HG03139 (cell line): ENCODE results near the gene PDGFA.

Experiments used
- ATAC-seq: cut with Tn5 transposase; IDR thresholded peaks from one replicate; pipeline ENCODE4 v1.9.1; 2021; ENCODE audit not compliant: unreplicated experiment

Gene PDGFA

DNA sequence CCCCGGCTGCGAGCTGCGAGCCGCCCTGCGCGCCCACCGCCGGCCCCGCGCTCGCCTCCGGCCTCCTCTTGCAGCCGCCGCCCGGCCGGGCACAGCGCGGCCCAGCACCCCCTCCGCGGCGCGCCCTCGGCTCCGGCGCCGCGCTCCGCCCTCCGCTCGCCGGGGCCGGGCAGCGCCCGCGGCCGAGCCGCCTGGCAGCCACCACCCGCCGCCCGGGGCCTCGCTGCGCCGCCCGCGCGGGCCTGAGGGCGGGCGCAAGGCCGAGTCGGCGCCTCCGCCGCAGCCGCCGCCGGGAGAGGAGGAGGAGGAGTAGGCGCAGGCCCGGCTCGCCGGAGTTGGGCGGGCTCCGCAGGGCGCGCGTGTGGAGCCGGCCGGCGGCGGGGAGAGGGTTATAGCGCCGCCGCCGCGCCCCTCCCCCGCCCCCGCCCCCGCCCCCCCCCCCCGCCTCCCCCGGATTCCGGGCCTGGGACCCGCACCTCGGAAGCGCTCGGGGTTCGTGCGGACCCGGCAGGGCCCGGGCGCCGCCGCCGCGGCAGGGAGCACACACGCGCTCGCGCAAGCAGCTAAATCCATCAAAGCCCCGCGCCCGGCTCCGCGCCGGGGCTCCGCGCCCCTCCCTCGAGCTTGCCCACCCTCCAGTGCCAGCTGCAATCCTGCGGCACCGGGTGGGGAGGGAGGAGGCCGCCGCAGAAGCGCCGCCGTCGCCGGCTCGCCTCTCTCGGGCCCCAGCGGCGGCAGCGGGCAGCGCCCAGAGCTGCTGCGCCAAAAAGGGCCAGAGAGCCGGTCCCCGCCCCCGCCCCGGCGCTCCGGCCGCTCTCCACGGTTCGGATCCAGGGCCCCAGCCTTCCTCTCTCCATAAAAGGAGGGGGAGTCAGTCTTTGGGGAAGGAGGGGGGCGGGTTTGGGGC lies at the start of gene PDGFA:
Gene PDGFA, minus strand, starts transcription at position 363 of the 907 bp plus-strand sequence. CDS start 845 bp downstream, outside the sequence.
- no peak for ATAC-seq

DNA sequence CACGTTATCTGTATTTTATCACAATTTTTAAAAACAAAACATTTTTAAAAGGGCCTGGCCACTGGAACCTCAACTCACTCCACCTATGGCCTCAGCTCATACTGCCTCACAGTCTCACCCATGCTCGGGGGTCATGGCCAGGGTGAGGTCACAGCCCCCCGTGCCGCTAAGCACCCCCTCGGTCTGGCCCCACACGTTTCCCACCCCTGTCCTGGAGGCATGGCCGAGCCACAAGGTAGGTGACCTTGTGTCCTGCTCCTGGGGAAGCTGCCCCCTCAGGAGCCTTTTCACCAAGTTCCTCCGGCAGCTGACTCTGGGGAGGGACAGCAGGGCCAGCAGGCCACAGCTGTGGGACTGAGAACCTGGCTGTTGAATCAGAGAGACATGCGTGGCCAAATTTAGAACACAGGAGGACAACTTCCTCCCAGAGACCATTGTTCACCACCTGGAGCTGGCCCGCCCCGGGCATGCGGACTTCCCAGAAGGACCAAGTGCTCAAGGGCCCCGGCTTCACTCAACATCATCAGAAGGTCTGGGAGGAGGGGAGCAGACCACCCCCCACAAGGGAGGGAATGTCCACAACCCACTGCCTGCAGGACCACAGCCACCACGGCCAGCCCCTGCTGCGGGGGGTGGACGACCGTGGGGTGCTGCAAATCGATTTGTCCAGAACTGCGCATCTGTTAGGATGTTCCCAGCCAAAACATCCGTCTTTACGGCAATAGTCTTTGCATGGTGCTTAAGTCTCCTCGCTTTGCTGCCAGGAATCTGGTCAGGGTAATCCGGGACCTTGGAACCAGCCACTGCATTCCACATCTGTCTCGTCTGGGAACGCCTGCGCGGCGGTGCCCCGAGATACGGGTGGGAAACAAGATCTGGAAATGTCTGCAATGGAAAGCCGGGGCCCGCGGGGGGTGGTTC lies 48.6 kb upstream of the PDGFA start:
- ATAC-seq, result no peak

DNA sequence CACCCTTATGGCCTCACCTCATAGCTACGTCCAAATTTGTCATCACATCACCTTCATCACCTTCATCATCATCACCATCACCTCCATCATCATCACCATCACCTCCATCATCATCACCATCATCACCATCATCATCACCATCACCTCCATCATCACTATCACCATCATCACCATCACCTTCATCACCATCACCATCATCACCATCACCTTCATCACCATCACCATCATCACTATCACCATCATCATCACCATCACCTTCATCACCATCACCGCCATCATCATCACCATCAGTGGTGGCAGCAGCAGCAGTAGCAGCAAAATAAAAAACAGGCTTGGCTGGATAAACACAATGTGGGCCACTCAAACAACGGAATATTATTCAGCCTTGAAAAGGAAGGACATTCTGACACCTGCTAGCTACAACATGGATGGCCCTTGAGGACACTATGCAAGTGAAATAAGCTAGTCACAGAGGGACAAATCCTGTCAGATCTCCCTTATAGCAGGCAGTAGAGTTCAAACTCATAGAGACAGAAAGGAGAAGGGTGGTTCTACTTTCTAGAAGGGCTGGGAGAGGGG lies 47.7 kb upstream of the PDGFA start:
- no peak for ATAC-seq

DNA sequence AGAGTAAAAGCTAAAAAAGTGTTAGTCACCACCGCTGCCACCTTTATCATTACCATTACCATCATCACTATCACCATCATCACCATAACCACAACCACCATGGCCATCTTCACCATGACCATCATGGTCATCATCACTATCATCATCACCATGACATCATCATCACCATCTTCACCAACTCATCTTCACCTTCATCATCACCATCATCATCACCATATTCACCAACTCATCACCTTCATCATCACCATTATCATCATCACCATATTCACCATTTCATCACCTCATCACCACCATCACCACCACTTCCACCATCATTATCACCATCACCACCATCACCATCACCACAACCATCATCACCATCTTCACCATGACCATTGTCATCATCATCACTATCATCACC lies 46.5 kb upstream of the PDGFA start:
- no peak for ATAC-seq

DNA sequence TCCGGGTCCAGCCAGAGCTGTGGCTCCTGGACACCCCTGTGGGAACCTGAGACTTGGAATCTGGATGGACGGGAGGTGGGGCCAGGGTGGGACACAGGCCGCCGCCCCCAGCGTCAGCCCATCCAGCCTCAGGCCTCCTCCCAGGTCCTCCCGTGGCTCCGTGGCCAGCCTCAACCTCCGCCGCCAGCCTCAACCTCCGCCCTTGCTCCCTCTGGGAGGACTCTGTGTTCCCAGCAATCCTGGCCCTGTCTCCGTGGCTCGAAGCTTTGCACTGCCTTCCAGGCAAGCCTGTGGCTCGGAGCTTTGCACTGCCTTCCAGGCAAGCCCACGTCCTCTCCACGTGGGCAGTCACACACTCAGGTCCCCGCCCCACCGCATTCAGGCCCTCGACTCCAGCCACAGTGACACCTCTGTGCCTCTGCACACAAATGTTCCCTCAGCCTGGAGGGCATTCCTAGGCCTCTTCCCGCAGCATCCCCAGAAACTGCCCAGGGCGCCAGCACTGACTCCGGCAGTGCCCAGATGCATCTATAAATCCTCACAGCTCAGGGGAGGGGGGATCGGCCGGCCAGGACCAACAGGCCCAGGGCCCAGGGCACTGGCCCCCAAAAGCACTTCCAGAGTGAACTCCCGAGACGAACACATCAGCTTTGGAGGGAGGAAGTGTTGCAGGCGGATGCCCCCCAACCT lies 44.7 kb upstream of the PDGFA start:
- no peak for ATAC-seq

DNA sequence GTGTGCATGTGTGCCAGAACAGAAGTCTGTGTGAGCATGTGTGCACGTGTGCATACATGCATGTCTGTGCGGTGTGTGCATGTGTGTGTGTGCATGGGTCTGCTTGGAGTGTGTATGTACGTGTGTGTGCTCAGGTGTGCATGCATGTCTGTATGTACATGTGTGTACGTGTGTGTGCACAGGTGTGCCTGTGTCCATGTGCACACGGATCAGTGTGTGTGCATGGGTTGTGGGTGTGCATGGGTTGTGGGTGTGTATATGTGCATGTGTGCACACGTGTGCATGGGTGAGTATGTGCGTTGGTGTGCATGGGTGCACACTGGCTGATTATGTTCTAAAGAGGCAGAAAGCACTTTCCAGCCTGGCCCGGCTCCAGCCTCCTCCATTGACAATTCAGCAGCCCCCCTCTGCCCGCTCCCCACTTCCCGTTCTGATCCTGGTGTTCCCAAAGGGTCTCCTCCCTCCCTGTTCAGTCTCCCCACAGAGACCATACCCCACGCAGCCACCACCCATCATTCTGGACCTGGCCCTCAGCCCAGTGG lies 44.1 kb upstream of the PDGFA start:
- ATAC-seq, result no peak

DNA sequence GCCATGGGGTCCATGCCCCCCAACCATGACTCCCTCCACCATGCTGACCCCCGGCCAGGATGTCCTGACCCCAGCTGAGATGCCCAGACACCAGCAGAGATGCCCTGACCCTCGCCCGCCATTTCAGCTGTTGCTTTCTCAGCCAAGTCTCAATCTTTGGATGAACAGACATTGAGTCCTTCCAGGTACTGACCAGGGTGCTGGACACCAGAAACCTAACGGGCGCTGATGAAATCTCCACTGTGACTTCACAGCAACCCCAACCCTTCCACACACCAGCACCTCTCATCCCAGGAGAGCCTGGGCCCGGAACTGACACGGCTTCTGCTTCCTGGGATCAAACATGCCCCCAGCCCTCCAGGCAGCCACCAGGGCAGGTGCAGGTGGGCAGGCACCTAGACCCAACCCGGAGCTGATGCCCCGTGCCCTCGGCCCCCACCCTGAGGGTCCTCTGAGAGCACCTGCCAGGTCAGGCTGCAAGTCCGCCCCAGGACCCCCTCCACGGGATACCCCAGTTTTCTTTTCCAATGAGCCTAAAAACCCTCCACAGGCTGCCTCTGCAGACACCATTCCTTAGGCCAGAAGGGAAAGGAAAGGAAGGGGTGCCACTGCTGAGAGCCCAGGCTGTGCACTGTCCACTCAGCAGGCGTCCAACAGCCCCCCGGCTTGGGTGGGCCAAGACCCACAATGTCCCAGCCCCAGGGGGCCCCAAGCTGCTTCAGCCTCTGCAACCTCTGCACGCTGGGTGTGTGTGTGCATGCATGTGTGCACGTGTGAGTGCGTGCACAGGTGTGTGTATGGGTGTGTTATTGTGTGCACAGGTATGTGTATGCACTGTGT lies 43.4 kb upstream of the PDGFA start:
- no peak for ATAC-seq

DNA sequence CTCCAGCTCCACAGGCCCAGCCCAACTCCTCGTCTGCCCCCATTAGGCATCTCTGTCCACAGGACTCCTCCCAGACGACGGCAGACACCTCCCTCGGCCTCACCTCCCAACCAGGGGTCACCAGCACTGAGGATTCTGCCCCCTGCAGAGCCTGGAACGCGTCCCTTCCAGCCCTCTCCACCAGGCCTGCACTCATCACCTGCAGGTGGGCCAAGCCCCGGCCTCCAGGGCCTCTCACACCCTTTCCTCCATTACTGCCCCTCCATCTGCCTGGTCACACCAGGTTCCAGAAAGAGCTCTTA lies 42.7 kb upstream of the PDGFA start:
- no peak for ATAC-seq

DNA sequence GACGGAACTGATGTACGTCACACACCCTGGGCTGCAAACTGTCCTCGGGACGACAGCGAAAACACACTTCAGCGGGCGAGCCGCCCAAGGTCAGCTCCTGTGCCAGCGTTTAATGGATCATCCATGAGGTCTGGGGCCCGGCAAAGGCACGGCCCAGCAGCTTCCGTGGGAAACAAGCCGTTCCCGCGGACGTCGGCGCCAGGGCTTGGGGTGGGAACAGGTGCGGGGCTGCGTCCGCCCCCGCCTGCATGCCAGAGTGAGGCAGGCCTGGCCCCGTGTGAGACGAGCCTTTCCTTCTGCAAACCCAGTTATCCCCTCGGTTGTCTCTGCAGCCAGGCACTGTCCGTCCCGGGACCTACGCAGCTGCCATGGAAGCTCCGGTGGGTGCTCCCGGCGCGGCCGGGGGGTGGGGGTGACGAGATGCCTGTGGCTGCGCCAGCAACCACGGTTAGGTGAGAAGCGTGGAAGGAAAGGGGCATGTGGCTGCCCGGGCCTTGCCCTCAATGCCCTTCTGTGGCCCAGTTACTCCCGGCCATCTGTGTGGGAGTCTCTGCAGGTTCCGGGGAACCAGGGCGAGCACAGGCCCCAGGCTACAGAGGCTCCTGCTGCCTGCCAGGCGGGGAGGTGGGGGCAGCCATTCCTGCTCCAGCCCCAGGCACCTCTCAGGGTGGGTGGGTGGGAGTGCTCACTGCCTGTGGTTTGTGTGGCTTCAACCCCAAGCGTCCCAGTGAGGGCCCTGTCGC lies 42.2 kb upstream of the PDGFA start:
- ATAC-seq, result no peak

DNA sequence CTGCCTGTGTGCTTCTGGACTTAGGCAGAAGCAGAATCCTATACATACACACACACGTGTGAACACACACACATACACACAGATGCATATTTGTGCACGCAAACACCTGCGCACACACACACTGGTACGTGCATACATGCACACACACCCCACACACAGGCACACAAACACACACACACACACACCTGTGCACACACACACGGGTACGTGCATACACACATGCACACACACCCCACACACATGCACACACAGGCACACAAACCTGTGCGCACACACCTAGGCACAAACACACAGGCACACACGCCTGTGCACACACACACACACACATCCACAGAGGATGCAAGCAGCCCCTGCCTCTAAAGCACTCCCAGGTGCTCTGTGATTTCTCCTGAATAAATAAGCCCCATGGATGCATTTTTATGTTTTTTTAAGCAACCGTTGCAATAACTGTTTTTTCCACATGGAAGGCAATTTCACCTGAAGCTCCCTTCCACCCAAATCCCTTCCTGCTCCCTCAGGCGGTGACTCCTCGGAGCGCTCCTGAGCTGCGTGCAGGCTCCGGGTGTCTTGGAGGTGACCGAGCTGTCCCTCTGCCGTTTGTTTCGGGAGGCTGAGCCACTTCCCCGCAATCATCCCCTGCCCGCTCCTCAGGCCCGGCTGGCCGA lies 41.5 kb upstream of the PDGFA start:
- ATAC-seq, result no peak

DNA sequence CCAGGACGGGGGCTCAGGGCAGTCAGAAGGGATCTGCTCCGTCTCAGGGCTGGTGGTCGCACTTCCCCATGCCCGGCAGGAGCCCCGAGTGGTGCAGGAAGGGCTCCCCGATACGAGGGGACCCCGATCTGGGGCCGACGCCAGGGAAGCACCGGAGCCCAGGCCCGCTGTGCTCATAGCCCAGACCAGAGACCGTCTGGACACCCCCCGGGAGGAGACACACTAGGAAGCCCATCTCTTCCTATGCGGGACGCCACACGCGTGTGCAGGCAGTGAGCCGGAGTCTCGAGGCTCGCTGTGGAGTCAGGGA lies 39.7 kb upstream of the PDGFA start:
- ATAC-seq, result no peak

DNA sequence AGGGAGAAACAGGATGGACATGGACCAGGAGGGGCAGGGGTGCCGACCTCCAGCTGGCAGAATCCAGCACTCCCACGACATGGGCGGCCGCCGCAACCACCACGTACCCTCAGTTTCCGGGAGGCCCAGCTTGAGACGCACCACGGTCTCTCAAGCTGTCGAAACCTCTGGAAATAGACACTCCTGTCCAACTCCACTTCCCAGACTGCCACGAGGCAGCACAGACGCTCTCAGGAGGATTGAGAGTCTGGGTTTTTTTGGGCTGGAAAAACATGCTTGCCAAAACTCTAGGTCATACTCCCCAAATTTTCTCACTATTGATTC lies 37.9 kb upstream of the PDGFA start:
- no peak for ATAC-seq

DNA sequence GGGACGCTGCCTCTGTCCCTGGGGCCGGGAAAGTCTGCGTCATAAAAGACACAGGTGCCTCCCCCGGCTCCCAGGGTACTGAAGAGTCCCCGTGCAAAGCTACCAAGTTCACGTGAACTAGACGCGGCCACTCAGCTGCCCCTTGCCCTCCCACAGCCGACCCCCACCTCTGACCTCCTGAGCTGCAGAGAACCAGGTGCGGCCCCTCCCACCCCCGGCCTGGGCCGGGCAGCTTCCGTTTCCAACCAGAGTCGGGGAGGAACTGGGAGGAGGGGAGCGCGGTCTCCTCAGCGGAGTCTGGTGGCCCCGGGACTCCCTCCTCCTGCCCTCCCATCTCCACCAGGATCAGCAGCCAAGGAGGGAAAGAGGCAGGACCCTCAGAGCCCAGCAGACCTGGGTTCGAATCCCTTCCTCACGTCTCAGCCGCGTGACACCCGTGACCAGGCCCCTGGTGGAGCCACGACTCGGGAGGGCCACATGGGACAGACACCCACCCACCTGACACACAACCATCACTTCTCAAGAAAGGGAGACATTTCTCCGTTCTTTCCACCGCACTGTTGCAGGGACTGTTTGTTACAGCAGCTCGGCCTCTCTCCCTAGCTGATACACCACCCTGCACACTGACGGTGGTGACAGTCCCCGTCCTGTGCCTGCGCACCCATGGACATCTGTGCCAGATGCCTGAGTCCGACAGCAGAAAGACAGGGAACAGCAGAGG lies 37.4 kb upstream of the PDGFA start:
- no peak for ATAC-seq

DNA sequence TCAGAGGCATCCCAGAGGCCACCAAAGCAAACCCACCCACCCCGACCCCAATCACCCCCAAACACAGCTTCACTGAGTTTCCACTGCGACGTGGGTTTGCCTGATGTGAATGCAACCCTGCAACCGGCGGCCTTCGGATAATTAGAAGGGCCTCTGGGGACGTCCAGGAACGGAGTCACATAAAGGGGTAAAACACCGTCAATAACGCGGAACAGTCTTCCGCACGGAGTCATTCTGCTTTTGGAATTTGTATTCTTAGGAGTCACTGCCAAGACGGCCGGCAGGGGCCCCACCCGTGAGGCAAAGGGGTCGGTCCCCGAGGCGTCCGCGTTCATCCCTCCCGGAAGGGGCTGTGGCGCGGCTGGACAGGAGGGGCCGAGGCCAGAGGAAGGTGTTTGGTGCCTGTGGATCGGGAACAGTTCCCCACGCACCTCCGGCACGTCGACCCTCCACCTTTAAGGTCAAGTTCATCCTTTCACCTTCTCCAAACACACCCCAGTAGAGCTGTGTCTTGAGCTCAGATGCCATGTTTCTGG lies 36.7 kb upstream of the PDGFA start:
- ATAC-seq, result no peak

DNA sequence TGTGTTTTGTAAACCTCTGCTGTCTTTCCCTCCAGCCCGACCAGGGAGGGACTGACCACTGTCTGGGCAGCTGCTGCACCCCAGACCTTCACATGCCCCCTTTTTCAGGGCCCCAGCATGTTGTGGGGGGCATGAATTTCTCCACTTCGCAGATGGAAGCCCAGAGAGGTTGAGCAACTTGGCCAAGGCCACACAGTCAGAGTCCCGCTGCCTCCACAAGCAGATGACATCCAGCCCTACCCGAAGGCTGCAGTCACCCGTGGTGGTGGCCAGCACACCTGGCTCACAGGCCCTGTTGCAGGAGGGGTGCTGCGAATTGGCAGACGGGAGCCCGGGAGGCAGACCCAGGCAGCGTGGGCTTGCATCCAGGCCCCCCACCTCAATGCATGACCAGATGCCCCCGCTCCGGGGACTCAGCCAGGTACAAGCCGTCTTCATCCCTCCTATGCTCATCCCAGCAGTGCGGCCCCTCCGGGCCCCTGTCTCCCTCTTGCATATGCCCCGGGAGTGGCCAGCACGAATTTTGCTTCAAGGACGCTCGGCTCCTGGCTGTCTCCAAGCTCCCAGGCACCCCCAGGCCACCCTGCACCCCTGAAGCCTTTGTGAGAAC lies 36.0 kb upstream of the PDGFA start:
- no peak for ATAC-seq

DNA sequence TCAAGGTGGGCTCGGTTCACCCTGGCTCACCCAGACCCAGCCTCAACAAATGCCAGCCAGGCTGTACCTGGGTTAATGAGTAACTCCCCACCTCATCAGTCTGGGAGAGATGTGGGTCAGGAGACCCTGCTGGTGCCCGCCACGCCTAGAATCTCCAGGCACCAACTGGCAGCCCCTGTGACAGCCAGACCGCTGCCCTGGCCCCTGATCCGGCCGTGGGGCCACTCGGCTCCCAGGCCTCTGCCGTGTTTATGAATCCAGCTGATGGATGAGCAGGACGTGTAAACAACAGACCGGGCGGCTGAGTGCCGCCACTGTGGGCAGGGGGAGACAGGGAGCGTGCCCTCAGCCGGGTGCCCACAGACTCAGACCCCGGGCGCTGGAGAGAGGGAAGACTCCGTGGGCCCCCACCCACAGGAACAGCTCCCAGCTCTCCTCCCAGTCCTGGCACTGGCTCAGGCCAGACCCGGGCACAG lies 34.0 kb upstream of the PDGFA start:
- ATAC-seq, result no peak

DNA sequence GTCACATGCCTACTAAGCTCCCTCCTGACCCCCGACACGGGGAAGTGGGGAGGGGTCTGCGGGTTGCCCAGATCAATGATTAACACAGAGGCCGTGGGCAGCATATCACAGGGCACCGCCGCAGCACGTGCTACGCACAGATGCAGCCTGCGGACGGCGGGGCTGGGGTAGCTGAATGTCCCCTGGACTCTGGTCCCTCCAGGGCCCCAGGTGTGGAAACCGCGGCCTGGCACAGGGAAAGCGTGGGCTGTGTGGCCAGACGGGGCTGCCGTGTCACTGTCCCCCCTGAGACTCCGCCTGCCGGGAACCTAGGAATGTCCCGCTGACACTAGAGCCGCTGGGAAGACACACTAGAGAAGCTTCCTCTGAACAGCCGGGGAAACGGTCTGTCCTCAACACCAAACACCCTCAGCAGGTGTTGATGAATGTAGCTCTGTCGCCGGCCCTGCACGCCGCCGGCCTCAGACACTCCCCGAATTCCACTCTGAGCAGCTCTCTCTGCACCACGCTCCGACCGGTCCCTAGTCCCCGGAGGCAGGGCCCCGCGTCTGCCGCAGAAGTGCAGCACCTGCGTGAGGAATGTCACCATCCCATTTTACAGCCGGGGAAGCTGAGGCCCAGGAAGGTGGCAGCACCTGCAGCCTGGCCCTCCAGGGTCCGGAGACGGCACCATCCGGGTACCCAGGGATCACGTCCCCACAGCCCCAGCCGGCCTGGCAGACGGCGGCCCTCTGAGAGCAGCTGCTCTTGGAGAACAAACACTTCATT lies 33.4 kb upstream of the PDGFA start:
- ATAC-seq, result no peak
